K562 (cell line): ENCODE measurements around the gene NRCAM.

Experiments
- CBX8 ChIP-seq: fragments of 200-600 bp; sonication (generic); IDR thresholded peaks from 2 replicates; pipeline ENCODE4 v1.6.1; 2012; ENCODE audit warnings: borderline replicate concordance, mixed run types, low read depth, mild to moderate bottlenecking, moderate library complexity, mixed read lengths, low read length, control low read depth, inconsistent platforms; ENCODE audit not compliant: poor library complexity, severe bottlenecking; ENCODE audit errors: extremely low read depth
- CTCF ChIP-seq, 3 experiments: IDR thresholded peaks in 2 of 3; conservative IDR thresholded peaks in 1 of 3; 2 replicates each; pipeline ENCODE4 v1.5.1; 2011 to 2012; ENCODE audit warnings: low read length in 3 of 3, mild to moderate bottlenecking in 3 of 3, control low read depth in 2 of 3, improper control_type of control experiment in 1 of 3, inconsistent platforms in 1 of 3, low read depth in 1 of 3, mixed read lengths in 1 of 3, moderate library complexity in 1 of 3; ENCODE audit not compliant: insufficient read depth in 2 of 3
- LCOR ChIP-seq: sonication (generic); formaldehyde crosslinking; IDR thresholded peaks from 2 replicates; pipeline ENCODE4 v1.8.0; 2022; ENCODE audit warnings: mild to moderate bottlenecking, missing genetic modification reagents
- NFIX ChIP-seq: fragments of 250-450 bp; sonication (Bioruptor Pico); IDR thresholded peaks from 2 replicates; pipeline ENCODE4 v1.4.0; 2020; ENCODE audit warnings: low read depth, mild to moderate bottlenecking, moderate library complexity
- NR1H2 ChIP-seq: sonication (generic); formaldehyde crosslinking; IDR thresholded peaks from 2 replicates; pipeline ENCODE4 v1.4.0; 2020; ENCODE audit warnings: mild to moderate bottlenecking, missing genetic modification reagents
- NR2C2 ChIP-seq, 2 experiments: fragments of 200-800 bp in 1 of 2; sonication (Bioruptor generic) in 1 of 2; sonication (generic) in 1 of 2; formaldehyde crosslinking in 1 of 2; IDR thresholded peaks; 2 replicates each; pipeline versions ENCODE4 v1.6.1 to v1.8.0; 2016 to 2022; ENCODE audit warnings: mild to moderate bottlenecking in 1 of 2, missing compliant biosample characterization in 1 of 2, missing genetic modification characterization in 1 of 2, missing genetic modification reagents in 1 of 2
- PHF21A ChIP-seq: fragments of 450-650 bp; IDR thresholded peaks from 2 replicates; pipeline ENCODE4 v1.6.1; 2017; ENCODE audit warnings: low read depth, borderline replicate concordance
- SIX5 ChIP-seq, 2 experiments: IDR thresholded peaks; 2 replicates each; pipeline ENCODE4 v1.6.1; 2011; ENCODE audit warnings: low read length in 2 of 2, borderline replicate concordance in 1 of 2, low read depth in 1 of 2, mild to moderate bottlenecking in 1 of 2, moderate library complexity in 1 of 2; ENCODE audit not compliant: insufficient read depth in 1 of 2
- STAG1 ChIP-seq: sonication (generic); formaldehyde crosslinking; IDR thresholded peaks from 2 replicates; pipeline ENCODE4 v1.5.0; 2020; ENCODE audit warnings: missing genetic modification reagents, borderline replicate concordance
- ZNF212 ChIP-seq: fragments of 450-650 bp; formaldehyde crosslinking; IDR thresholded peaks from 2 replicates; pipeline ENCODE4 v1.4.0; 2020; ENCODE audit warnings: mild to moderate bottlenecking
- ZNF23 ChIP-seq: fragments of 250-450 bp; sonication (Bioruptor Pico); IDR thresholded peaks from 2 replicates; pipeline ENCODE4 v1.4.0; 2020; ENCODE audit warnings: mild to moderate bottlenecking
- ZNF407 ChIP-seq: fragments of 450-650 bp; IDR thresholded peaks from 2 replicates; pipeline ENCODE4 v1.6.1; 2016; ENCODE audit warnings: low read depth
- ZZZ3 ChIP-seq: fragments of 450-650 bp; IDR thresholded peaks from 2 replicates; pipeline ENCODE4 v1.6.1; 2016; ENCODE audit warnings: antibody characterized with exemption, mild to moderate bottlenecking, moderate library complexity
- TF ChIP-seq, protein P1 (sequence below), 2 experiments: IDR thresholded peaks in 1 of 2; conservative IDR thresholded peaks in 1 of 2; 2 replicates each; pipeline ENCODE4 v1.6.1; 2016; ENCODE audit warnings: low read depth in 2 of 2, mild to moderate bottlenecking in 1 of 2, missing compliant biosample characterization in 1 of 2, missing genetic modification characterization in 1 of 2, moderate library complexity in 1 of 2

- TF ChIP-seq NR1H2 (no peak), NFIX (CRISPR knock-in tag) (no peak), NR2C2 (CRISPR knock-in tag; IDR thresholded peaks at IDR 0.05) (no peak), NR2C2 (tag; IDR thresholded peaks at IDR 0.05) (no peak), LCOR (CRISPR knock-in tag) (no peak), ZNF23 (CRISPR knock-in tag) (no peak), ZNF212 (CRISPR knock-in tag) (no peak), SIX5 (IDR thresholded peaks at IDR 0.05; ENCODE audit: borderline replicate concordance in 1 of 2, insufficient read depth in 1 of 2, low read depth in 1 of 2, low read length in 2 of 2) (no peak), CBX8 (no peak), STAG1 (CRISPR knock-in tag) (no peak), CTCF (IDR thresholded peaks at IDR 0.05 in 2 of 3, conservative IDR thresholded peaks at IDR 0.05 in 1 of 3; ENCODE audit: insufficient read depth in 2 of 3, low read depth in 1 of 3, low read length in 3 of 3) (no peak), ZNF407 (no peak), ZZZ3 (no peak), PHF21A (no peak)
- TF ChIP-seq, protein P1, sequence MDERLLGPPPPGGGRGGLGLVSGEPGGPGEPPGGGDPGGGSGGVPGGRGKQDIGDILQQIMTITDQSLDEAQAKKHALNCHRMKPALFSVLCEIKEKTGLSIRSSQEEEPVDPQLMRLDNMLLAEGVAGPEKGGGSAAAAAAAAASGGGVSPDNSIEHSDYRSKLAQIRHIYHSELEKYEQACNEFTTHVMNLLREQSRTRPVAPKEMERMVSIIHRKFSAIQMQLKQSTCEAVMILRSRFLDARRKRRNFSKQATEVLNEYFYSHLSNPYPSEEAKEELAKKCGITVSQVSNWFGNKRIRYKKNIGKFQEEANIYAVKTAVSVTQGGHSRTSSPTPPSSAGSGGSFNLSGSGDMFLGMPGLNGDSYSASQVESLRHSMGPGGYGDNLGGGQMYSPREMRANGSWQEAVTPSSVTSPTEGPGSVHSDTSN (CRISPR knock-in tag; IDR thresholded peaks at IDR 0.05; ENCODE audit: low read depth), result no peak
- TF ChIP-seq, protein P1 (tag; conservative IDR thresholded peaks at IDR 0.05; ENCODE audit: low read depth), result no peak
These were observed 317.3 kb downstream of the NRCAM start for GRCh38 chr7:108138911-108139310.
